Urinary bladder (tissue), 4 donors: Measurements from ENCODE around the gene FMO5. TPM values are rescaled to one million over a fixed set of nuclear protein-coding genes. Genes with fewer than 3 reads are reported as not detected.
"Not testable (repeated sequence)": the region's sequence is repeated elsewhere in the genome, so short reads cannot be mapped to it uniquely, and the experiment has no call there.

Experiments used
- DNase-seq: peaks from one replicate; pipeline ENCODE4 v3.0.0-alpha.2; 2015; ENCODE audit errors: extremely low spot score
- H3K27ac ChIP-seq: one replicate; pipeline ENCODE4 v1.5.1; 2013; ENCODE audit warnings: low read depth, mild to moderate bottlenecking, moderate library complexity
- H3K36me3 ChIP-seq: one replicate; pipeline ENCODE4 v1.6.1; 2013; ENCODE audit warnings: mild to moderate bottlenecking, moderate library complexity; ENCODE audit not compliant: insufficient read depth
- H3K4me1 ChIP-seq: one replicate; pipeline ENCODE4 v1.6.1; 2013; ENCODE audit warnings: mild to moderate bottlenecking, moderate library complexity; ENCODE audit not compliant: insufficient read depth
- H3K4me3 ChIP-seq: one replicate; pipeline ENCODE4 v1.5.1; 2013; ENCODE audit warnings: low read depth, low read length
- WGBS: extraction: QIAGEN DNeasy Blood & Tissue Kit; methylation state at CpG from one replicate; pipeline ENCODE4 v1.1.7; 2013; 5-methylcytosine and 5-hydroxymethylcytosine counted together
- polyA plus RNA-seq: library from polyadenylated mRNA; stranded (reverse); fragments of 200-250 nt; gene quantifications from one replicate; pipeline ENCODE4 v1.2.3, GENCODE V29; 2013
- total RNA-seq: library from RNA; depleted of rRNA; stranded (reverse); fragments of >200 nt; gene quantifications from one replicate; pipeline ENCODE4 v1.2.3, GENCODE V29; 2014
- donor health status: healthy with polysubstance abuse.
- donor health status: healthy.

Gene FMO5
- total and polyA plus RNA-seq, 2 donors, result 4.8 to 9.5 TPM

DNA sequence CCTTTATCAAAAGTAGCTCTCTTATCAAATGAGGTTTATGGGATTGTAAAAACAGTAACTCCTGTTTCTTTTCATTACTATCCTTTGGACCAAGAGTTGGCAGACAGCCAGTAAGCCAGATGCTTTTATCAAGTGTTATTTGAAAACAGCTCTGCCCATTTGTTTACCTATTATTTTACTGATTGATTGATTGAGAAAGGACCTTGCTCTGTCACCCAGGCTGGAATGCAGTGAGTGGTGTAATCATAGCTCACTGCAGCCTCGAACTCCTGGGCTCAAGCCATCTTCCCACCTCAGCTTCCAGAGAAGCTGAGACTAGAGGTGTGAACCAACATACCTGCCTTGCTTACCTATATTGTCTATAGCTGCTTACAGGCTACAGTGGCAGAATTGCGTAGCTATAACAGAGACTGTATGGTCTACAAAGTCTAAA lies 56.5 kb downstream of the FMO5 start:
- 62% methylated on average over 2 of the region's 2 CpGs for WGBS
- Histone ChIP-seq H3K36me3 (no peaks in the 10 kb centered on the region), H3K4me3 (no peak overlapping the region), H3K27ac (no peak overlapping the region), H3K4me1 (peaks cover 2% of the 10 kb centered on the region)
- DNase-seq, result no peak

DNA sequence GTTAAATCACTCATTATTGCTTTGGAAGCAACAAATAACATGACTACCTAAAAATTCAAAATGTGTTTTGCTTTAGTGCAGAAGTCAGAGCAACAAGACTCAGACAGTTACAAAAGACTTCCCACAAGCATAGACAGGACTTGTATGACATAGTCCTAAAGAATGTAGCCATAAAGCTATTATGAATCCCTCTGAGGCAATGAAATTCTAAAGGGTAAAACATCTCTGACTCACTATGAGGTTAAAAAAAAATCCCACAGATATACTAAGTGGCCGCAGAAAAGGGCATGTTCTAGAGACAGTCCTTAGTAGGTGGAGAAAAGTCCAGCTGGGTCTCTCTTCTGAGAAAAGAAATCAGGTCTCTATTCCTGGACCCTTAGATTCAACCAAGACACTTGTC lies 57.8 kb downstream of the FMO5 start:
- peak overlapping the region; percentile 6 for H3K27ac ChIP-seq
- no peaks in the 10 kb centered on the region for H3K36me3 ChIP-seq
- WGBS, result 54% methylated on average over 1 of the region's 1 CpG
- H3K4me3 ChIP-seq, result no peak overlapping the region
- DNase-seq, result no peak
- no peaks in the 10 kb centered on the region for H3K4me1 ChIP-seq

DNA sequence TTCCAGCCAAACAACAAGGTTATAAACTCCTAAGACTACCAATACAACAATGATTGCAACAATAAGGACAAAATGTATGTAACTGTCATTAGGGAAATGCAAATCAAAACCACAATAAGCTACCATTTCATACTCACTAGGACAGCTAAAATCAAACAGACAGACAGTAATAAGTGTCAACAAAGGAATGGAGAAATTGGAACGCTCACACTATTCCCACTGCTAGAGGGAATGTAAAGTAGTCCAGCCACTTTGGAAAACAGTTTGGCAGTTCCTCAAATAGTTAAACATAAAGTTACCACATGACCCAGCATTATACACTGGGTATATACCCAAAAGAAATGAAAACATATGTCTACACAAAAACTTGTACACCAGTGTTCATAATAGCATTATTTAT lies 62.1 kb downstream of the FMO5 start:
- WGBS, result 97% methylated on average over 1 of the region's 1 CpG
- Histone ChIP-seq H3K27ac (no peak overlapping the region), H3K4me1 (no peaks in the 10 kb centered on the region), H3K4me3 (no peak overlapping the region), H3K36me3 (peaks cover 4% of the 10 kb centered on the region)
- no peak for DNase-seq

DNA sequence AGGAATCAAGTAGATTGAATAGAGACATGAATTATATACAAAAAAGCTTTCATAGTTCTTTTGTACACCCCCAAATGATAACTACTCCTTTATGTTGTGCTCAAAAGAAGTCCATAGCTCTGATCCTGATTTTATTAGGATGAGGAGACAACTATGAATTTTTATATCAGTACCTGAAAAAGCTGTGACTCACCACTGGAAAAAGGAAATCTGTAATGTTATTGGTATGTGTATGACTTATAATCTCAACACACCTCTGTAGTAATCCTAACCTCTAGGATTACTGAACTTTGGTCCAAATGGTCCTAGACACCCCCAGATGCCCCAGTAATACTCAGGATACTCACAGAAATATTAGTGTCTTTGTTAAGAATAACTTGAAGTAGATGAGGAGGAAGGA lies 63.0 kb downstream of the FMO5 start:
- Histone ChIP-seq H3K4me1 (no peaks in the 10 kb centered on the region), H3K36me3 (peaks cover 4% of the 10 kb centered on the region), H3K27ac (no peak overlapping the region), H3K4me3 (no peak overlapping the region)
- no peak for DNase-seq

DNA sequence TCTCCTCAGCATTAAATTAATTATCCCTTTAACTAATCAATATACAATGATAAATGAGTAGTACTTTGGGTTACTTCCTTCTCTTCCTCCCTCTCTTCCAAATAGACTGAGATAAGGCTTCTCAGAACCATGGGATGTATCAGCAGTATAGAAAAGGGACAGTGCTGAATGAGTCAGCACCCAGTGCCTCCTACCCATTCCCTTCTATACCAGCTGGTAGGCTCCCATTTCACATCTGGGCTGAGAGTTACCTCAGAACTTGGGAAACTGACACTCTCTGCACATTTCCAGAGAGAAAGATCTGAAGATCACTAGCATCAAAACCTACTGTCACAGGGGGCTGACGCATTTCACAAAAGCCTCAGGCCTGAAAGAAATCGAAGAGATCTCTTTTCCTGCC lies 68.0 kb downstream of the FMO5 start:
- H3K27ac ChIP-seq, H3K36me3 ChIP-seq: not testable (repeated sequence)

GRCh38 chr1:147156642-147157041 lies 68.5 kb downstream of the FMO5 start:
- H3K36me3 ChIP-seq, result peaks cover 4% of the 10 kb centered on the region
- no peaks in the 10 kb centered on the region for H3K4me1 ChIP-seq
- 90% methylated on average over 3 of the region's 3 CpGs for WGBS
- DNase-seq, result no peak
- no peak overlapping the region for H3K4me3 ChIP-seq
- H3K27ac ChIP-seq, result no peak overlapping the region

More for the DNA sequence above, 68.0 kb downstream of the FMO5 start:
- H3K4me3 ChIP-seq, H3K4me1 ChIP-seq, DNase-seq: not testable (repeated sequence)
- 98% methylated on average over 2 of the region's 2 CpGs for WGBS

DNA sequence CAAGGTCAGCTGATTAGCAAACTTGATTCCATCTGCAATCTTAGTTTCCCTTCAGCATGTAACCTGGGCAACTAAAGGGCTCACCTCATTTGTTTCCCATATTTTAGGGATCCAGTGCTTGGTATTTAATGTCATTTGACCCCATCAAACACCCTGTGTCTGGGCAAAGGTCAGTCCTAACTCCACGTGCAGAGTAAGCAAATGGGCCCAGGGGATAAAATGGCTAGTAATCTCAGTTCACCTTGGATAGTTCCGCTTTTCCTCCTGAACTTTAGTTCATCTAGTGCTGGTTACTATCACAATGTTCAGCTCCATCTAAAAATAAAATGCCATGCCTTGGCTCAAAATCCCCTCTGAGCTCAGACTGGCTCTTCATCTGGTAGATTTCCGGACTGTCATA lies 72.4 kb downstream of the FMO5 start:
- Histone ChIP-seq H3K4me1 (no peaks in the 10 kb centered on the region), H3K36me3 (no peaks in the 10 kb centered on the region), H3K27ac (no peak overlapping the region), H3K4me3 (no peak overlapping the region)
- no peak for DNase-seq
- WGBS, result 75% methylated on average over 3 of the region's 3 CpGs

DNA sequence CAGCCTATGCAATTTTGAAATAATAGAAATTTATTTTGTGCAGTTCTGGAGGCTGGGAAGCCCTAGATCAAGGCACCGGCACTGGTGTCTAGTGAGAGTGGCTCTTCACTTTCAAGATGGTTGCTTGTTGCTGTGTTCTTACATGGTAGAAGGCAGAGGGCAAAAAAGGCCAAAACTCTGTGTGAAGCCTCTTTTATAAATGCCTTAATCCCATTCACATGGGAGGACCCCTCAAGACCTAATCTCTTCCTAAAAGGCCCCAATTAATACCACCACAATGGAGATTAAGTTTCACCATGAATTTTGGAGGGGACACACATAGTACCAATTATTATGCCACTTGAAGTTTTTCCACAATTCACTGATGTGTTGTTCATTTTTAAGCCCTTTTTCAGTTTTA lies 73.9 kb downstream of the FMO5 start:
- Histone ChIP-seq H3K4me1 (no peaks in the 10 kb centered on the region), H3K27ac (no peak overlapping the region), H3K36me3 (no peaks in the 10 kb centered on the region), H3K4me3 (no peak overlapping the region)
- WGBS, result 93% methylated on average over 1 of the region's 1 CpG
- DNase-seq, result no peak

- Histone ChIP-seq H3K4me1 (no peaks in the 10 kb centered on the region), H3K4me3 (no peak overlapping the region)
- 86% methylated on average over 2 of the region's 2 CpGs for WGBS
These were observed 82.3 kb downstream of the FMO5 start for GRCh38 chr1:147142886-147143285.

More at GRCh38 chr1:147142886-147143285, 82.3 kb downstream of the FMO5 start:
- DNase-seq, result no peak
- no peaks in the 10 kb centered on the region for H3K36me3 ChIP-seq
- no peak overlapping the region for H3K27ac ChIP-seq

Other genes with a start within 250 kb of the FMO5 start
- 26.9 TPM for gene PRKAB2, start 52.9 kb downstream of the FMO5 start, total RNA-seq
- gene PRKAB2, start 52.9 kb downstream of the FMO5 start, polyA plus RNA-seq, result 36.0 TPM
- 29.8 TPM for gene CHD1L, start 17.3 kb upstream of the FMO5 start, total RNA-seq
- 12.5 TPM for gene CHD1L, start 17.3 kb upstream of the FMO5 start, polyA plus RNA-seq